DMS 273 treated with DMSO at 0.1 percent for 48 hours (cell line): ENCODE data around the gene MPV17L2.

ENCODE experiments used
- DNase-seq: peaks from one replicate; lab custom pipeline; 2025; lab: John Stamatoyannopoulos, UW

The MPV17L2 gene

GRCh38 chr19:18160971-18161635, 31.9 kb upstream of the MPV17L2 start:
- DNase-seq: peak; percentile 13

- no peak for DNase-seq
These were observed 31.4 kb upstream of the MPV17L2 start for GRCh38 chr19:18161636-18162002.

DNA sequence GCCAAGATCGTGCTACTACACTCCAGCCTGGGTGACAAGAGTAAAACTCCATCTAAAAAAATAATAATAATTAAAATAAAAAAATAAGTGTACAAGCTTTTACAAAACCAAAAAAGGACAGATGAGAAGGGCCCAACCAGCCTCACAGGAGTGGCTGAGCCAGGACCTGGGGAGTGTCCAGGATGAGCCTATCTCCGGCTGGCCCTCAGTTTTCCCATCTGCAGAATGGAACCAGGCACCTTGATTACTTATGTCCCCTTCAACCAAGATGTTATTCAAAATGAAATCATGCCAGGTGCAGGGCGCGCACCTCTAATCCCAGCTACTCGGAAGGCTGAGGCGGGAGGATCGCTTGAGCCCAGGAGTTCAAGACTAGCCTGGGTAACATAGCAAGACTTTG, 28.9 kb upstream of the MPV17L2 start:
- no peak for DNase-seq

- DNase-seq: no peak
These were observed 27.0 kb upstream of the MPV17L2 start for GRCh38 chr19:18165794-18166544.

DNA sequence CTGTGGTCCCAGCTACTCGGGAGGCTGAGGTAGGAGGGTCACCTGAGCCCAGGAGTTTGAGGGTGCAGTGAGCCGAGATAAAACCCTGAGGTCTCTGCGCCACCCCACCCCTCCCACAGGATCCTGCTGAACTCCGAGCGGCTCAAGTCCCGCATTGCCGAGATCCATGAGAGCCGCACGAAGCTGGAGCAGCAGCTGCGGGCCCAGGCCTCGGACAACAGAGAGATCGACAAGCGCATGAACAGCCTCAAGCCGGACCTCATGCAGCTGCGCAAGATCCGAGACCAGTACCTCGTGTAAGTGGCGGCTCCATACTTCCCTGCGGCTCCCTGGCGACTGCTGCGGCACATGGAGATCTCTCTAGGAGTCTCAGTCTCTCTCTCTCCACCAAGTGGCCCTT, 26.0 kb upstream of the MPV17L2 start:
- no peak for DNase-seq

DNA sequence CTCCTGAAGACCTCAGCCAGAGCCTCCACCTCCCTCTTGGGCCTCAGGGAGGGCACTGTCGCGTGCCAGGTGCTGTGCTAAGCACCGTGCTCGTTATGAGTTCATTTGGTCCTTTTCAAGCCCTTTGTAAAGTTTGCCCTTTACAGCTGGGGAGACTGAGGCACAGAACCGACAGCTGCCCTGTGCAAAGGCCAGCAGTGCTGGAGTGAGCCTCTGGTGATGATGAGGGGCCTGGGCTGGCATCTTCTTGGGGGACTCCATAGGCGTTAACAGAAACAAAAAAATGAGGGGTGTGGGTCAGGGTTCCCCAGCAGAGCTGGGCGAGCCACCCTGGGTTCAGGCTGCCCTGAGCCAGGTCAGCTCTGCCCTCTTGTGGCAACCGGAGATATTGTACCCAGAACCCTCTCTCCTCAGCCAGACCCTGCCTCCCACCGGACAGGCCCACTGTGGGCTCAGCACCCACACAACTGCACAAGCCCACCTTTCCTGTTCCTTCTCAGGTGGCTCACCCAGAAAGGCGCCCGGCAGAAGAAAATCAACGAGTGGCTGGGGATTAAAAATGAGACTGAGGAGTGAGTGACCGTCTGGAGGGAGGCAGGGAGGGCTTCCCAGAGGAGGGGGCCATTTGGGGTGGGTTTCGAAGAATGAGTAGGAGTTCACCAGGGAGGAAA, 24.9 kb upstream of the MPV17L2 start:
- DNase-seq: no peak

- no peak for DNase-seq
These were observed 24.2 kb upstream of the MPV17L2 start for GRCh38 chr19:18168673-18169381.

GRCh38 chr19:18170714-18171255, 22.2 kb upstream of the MPV17L2 start:
- DNase-seq: no peak

DNA sequence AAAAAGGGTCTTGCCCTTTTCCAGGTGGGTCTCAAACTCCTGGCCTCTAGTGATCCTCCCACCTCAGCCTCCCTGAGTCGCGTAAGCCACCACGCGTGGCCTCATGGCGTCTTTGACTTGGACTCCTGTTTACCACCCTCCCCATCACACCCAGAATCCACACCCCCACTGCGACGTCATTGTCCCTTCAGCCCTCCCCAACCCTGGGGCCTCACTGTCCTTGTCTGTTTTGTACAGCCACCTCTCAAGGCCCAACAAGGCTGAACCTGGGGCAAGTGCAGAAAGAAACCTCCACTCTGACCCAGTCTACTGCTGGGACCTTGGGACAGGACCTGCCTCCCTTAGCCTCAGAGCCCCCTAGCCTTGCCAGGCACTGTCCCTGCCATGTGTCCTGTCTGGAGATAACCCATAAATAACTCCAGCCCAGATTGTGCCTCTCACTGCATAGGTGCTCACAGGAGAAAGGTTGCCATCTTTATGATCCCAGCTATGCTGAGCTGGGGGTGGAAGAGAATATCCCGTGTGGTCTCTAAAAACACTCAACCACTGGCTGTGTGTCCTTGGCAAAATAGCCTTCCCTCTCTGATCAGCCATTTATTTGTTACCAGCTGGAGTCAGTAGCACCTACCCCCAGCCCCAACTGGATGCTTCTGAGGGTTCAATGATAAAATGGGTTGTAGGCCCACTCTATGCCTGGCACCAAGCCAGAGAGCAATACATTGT, 21.3 kb upstream of the MPV17L2 start:
- DNase-seq: no peak

- DNase-seq: no peak
These were observed 20.5 kb upstream of the MPV17L2 start for GRCh38 chr19:18172331-18173053.

- DNase-seq: no peak
These were observed 19.9 kb upstream of the MPV17L2 start for GRCh38 chr19:18173054-18173571.

- DNase-seq: peak; percentile 68
These were observed 19.3 kb upstream of the MPV17L2 start, which contains the start of gene IFI30 for GRCh38 chr19:18173572-18174288. TSS of gene IFI30 (plus strand) at chr19:18173813. CDS start at chr19:18173842, 29 bp downstream.

DNA sequence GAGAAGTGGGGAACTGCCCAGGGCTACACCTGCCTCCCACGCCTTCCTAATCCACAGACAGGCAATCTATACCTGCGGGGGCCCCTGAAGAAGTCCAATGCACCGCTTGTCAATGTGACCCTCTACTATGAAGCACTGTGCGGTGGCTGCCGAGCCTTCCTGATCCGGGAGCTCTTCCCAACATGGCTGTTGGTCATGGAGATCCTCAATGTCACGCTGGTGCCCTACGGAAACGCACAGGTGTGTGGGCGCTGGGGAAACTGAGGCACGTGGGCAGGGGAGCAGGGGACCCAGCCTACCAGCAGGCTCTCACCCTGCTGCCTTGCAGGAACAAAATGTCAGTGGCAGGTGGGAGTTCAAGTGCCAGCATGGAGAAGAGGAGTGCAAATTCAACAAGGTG, 18.0 kb upstream of the MPV17L2 start:
- DNase-seq: no peak

GRCh38 chr19:18176367-18177310, 16.4 kb upstream of the MPV17L2 start:
- DNase-seq: no peak

DNA sequence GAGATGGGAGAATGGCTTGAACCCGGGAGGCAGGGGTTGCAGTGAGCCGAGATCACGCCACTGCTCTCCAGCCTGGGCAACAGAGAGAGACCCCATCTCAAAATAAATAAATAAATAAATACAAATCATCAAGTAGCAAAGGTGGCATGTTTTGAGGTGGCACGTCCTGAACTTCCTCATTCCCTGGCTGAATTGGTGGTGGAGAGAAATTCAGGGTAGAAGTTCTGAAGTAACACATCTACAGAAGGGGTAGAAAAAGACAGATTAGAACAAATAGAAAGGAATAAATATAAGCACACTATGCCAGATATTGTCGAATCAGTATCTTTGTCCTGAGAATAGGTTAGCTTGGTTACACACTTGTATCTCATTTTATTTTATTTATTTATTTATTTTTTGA, 13.1 kb upstream of the MPV17L2 start:
- no peak for DNase-seq

DNA sequence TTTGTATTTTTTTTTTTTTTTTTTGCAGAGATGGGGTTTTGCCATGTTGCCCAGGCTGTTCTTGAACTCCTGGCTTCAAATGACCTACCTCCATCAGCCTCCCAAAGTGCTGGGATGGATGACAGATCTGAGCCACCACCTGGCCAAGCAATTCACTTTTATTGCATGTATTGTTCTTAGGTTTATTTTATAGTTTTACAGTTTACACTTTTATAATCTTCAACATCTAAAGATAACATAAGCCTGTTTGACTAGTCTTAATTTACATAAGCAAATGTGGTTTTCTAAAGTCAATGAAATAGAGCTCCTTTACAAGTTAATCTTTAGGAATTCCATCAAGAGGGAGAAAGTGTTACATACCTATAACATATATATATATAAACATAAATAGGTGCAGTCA, 9.5 kb upstream of the MPV17L2 start:
- DNase-seq: no peak

GRCh38 chr19:18185538-18185937, 7.5 kb upstream of the MPV17L2 start:
- DNase-seq: no peak

DNA sequence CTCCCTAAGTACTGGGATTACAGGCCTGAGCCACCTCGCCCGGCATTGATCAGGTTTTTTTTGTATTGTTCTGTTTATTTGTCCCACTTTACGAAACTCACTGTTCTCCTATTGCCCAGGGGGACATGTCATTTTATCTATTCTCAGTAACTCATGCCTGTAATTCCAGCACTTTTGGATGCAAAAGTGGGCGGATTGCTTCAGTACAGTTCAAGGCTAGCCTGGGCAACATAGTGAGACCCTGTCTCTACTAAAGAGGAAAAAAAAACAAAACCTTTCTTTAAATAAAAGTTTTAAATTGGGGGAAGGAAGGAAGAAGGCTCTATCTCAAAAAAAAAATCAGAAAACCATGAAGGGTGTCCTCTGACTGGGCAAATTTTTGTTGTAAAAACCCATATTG, 2.7 kb upstream of the MPV17L2 start:
- DNase-seq: no peak

DNA sequence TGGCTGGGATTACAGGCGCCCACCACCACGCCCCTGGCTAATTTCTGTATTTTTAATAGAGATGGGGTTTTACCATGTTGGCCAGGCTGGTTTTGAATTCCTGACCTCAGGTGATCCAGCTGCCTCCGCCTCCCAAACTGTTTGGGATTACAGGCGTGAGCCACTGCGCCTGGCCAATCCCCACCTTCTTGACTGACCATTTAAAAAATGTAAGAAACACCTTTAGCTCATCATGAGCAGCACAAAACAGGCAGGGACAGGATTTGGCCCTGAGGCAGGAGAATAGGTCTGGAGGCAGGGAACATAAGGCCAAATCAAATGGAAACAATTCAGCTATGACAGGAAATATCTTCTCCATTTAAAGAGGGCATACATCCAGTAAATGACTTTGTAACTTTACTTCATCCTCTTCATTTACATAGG, 1.4 kb upstream of the MPV17L2 start:
- DNase-seq: no peak
